ENCODE measurements around the gene ERBB3.
A peak's percentile ranks its signal among the peaks of the same experiment; 100 is the strongest.

DNA sequence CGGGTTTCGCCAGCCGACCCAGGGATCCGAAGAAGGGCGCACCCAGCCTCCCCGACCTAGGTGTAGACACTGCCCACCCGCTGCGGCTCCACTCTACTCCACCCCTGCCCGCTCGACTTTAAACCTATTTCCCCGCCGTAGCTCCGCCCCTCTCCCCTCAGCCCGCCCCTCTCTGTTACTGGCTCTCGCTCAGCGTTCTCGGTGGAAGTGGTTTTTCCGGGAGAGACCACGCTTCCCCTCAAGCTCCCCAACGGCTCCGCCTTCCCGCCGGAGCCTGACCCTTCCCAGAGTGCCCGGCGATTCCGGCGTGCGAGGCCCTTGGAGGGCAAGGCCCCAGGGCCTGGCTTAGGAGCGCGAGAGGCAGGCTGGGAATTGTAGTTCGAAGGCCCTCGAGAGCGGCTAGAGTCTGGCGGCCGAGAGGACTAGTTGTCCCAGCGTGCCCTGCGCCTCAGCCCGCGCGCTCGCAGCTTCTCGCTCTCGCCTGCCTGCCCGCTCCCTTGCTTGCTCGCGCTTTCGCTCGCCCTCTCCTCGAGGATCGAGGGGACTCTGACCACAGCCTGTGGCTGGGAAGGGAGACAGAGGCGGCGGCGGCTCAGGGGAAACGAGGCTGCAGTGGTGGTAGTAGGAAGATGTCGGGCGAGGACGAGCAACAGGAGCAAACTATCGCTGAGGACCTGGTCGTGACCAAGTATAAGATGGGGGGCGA lies 24.3 kb downstream of the ERBB3 start, which contains the start of gene PA2G4:
- TF ChIP-seq EP300 (IDR thresholded peaks at IDR 0.05), result no peak
- TF ChIP-seq POLR2AphosphoS5 (IDR thresholded peaks at IDR 0.05), result peak; percentile 89
